H9 (cell line): ENCODE measurements around the gene ITGB6. TPM values are rescaled to one million over a fixed set of nuclear protein-coding genes. Genes with fewer than 3 reads are reported as not detected.

ENCODE experiments used
- DNase-seq: peaks from one replicate; pipeline ENCODE4 v3.0.0-alpha.2; 2017
- H2AFZ ChIP-seq: one replicate; pipeline ENCODE4 v1.6.1; 2013; ENCODE audit warnings: mild to moderate bottlenecking, low read length, control low read depth, moderate library complexity
- H2AK5ac ChIP-seq: 2 replicates; pipeline ENCODE4 v1.6.1; 2013; ENCODE audit warnings: low read length, control low read depth, mixed read lengths; ENCODE audit not compliant: insufficient read length
- H2BK120ac ChIP-seq: one replicate; pipeline ENCODE4 v1.6.1; 2013; ENCODE audit warnings: low read depth, mild to moderate bottlenecking, low read length, control low read depth, inconsistent platforms; ENCODE audit not compliant: poor library complexity, severe bottlenecking
- H2BK12ac ChIP-seq: 2 replicates; pipeline ENCODE4 v1.6.1; 2013; ENCODE audit warnings: low read length, control low read depth, mixed read lengths, low read depth; ENCODE audit not compliant: insufficient read length
- H2BK15ac ChIP-seq: 2 replicates; pipeline ENCODE4 v1.6.1; 2013; ENCODE audit warnings: low read depth, low read length, control low read depth
- H2BK20ac ChIP-seq: one replicate; pipeline ENCODE4 v1.6.1; 2013; ENCODE audit warnings: low read depth, mild to moderate bottlenecking, low read length, control low read depth, inconsistent platforms; ENCODE audit not compliant: poor library complexity, severe bottlenecking
- H2BK5ac ChIP-seq: 2 replicates; pipeline ENCODE4 v1.6.1; 2013; ENCODE audit warnings: low read length, control low read depth, mixed read lengths; ENCODE audit not compliant: insufficient read length
- H3K14ac ChIP-seq: 2 replicates; pipeline ENCODE4 v1.6.1; 2013; ENCODE audit warnings: low read length, control low read depth; ENCODE audit not compliant: insufficient read depth
- H3K18ac ChIP-seq: 2 replicates; pipeline ENCODE4 v1.6.1; 2013; ENCODE audit warnings: low read depth, mild to moderate bottlenecking, mixed read lengths, low read length, control low read depth; ENCODE audit not compliant: insufficient read length
- H3K23ac ChIP-seq: 2 replicates; pipeline ENCODE4 v1.6.1; 2013; ENCODE audit warnings: low read length, control low read depth, mixed read lengths, low read depth; ENCODE audit not compliant: insufficient read length
- H3K23me2 ChIP-seq: 2 replicates; pipeline ENCODE4 v1.6.1; 2013; ENCODE audit warnings: low read depth, mild to moderate bottlenecking, mixed read lengths, low read length, control low read depth; ENCODE audit not compliant: insufficient read length, poor library complexity, severe bottlenecking
- H3K27ac ChIP-seq: 2 replicates; pipeline ENCODE4 v1.5.1; 2013; ENCODE audit warnings: low read length, control low read depth, mixed read lengths, low read depth; ENCODE audit not compliant: insufficient read length
- H3K27me3 ChIP-seq: 2 replicates; pipeline ENCODE4 v1.6.1; 2013; ENCODE audit warnings: low read length, control low read depth, inconsistent platforms; ENCODE audit not compliant: insufficient read depth
- H3K4ac ChIP-seq: 2 replicates; pipeline ENCODE4 v1.6.1; 2013; ENCODE audit warnings: low read depth, mild to moderate bottlenecking, control low read depth, inconsistent platforms, low read length, moderate library complexity
- H3K4me1 ChIP-seq: 2 replicates; pipeline ENCODE4 v1.6.1; 2013; ENCODE audit warnings: low read length, control low read depth, inconsistent platforms; ENCODE audit not compliant: insufficient read depth
- H3K4me2 ChIP-seq: 2 replicates; pipeline ENCODE4 v1.6.1; 2013; ENCODE audit warnings: low read length, control low read depth, mixed read lengths; ENCODE audit not compliant: insufficient read length, insufficient read depth
- H3K56ac ChIP-seq: 2 replicates; pipeline ENCODE4 v1.6.1; 2013; ENCODE audit warnings: low read depth, mild to moderate bottlenecking, mixed read lengths, low read length, control low read depth; ENCODE audit not compliant: insufficient read length
- H3K79me1 ChIP-seq: 2 replicates; pipeline ENCODE4 v1.6.1; 2013; ENCODE audit warnings: low read depth, mild to moderate bottlenecking, moderate library complexity, low read length, control low read depth, inconsistent platforms; ENCODE audit not compliant: insufficient read depth, poor library complexity, severe bottlenecking
- H3K79me2 ChIP-seq: 2 replicates; pipeline ENCODE4 v1.6.1; 2013; ENCODE audit warnings: low read length, control low read depth, inconsistent platforms; ENCODE audit not compliant: insufficient read depth
- H3K9ac ChIP-seq: 2 replicates; pipeline ENCODE4 v1.6.1; 2013; ENCODE audit warnings: low read length, control low read depth, mixed read lengths; ENCODE audit not compliant: insufficient read length; ENCODE audit errors: extremely low read depth
- H3K9me3 ChIP-seq: one replicate; pipeline ENCODE4 v1.6.1; 2013; ENCODE audit warnings: low read depth, low read length, inconsistent platforms; ENCODE audit not compliant: control insufficient read depth
- H3T11ph ChIP-seq: one replicate; pipeline ENCODE4 v1.6.1; 2013; ENCODE audit warnings: mild to moderate bottlenecking, low read length, control low read depth, inconsistent platforms
- H4K20me1 ChIP-seq: one replicate; pipeline ENCODE4 v1.6.1; 2013; ENCODE audit not compliant: control insufficient read depth, insufficient read length, insufficient read depth
- H4K5ac ChIP-seq: 2 replicates; pipeline ENCODE4 v1.6.1; 2013; ENCODE audit warnings: low read depth, mild to moderate bottlenecking, mixed read lengths, low read length, control low read depth; ENCODE audit not compliant: insufficient read length
- H4K8ac ChIP-seq: replicated peaks from 2 replicates; pipeline ENCODE4 v1.6.1; 2013; ENCODE audit warnings: low read length, control low read depth, mixed read lengths, low read depth; ENCODE audit not compliant: insufficient read length
- H4K91ac ChIP-seq: 2 replicates; pipeline ENCODE4 v1.6.1; 2013; ENCODE audit warnings: low read depth, mild to moderate bottlenecking, moderate library complexity, mixed read lengths, low read length, control low read depth; ENCODE audit not compliant: insufficient read length
- H3K27ac Mint-ChIP-seq, 3 experiments: 2 replicates in 2 of 3; 3 replicates in 1 of 3; pipeline ENCODE4 v1.8.0; 2020 to 2021; ENCODE audit warnings: mixed read lengths in 3 of 3, mild to moderate bottlenecking in 1 of 3, moderate library complexity in 1 of 3
- H3K27me3 Mint-ChIP-seq: 2 replicates; pipeline ENCODE4 v1.8.0; 2021; ENCODE audit warnings: low read depth, mild to moderate bottlenecking, moderate library complexity, mixed read lengths
- H3K36me3 Mint-ChIP-seq, 3 experiments: 2 replicates in 2 of 3; 3 replicates in 1 of 3; pipeline ENCODE4 v1.8.0; 2020 to 2021; ENCODE audit warnings: low read depth in 3 of 3, mixed read lengths in 3 of 3; ENCODE audit not compliant: insufficient read depth in 1 of 3
- H3K4me1 Mint-ChIP-seq, 2 experiments: 2 replicates each; pipeline ENCODE4 v1.8.0; 2020; ENCODE audit warnings: mixed read lengths in 2 of 2
- H3K4me3 Mint-ChIP-seq, 2 experiments: 2 replicates in 1 of 2; 3 replicates in 1 of 2; pipeline ENCODE4 v1.8.0; 2020 to 2021; ENCODE audit warnings: mild to moderate bottlenecking in 2 of 2, mixed read lengths in 2 of 2, moderate library complexity in 1 of 2
- H3K9me3 Mint-ChIP-seq, 2 experiments: 2 replicates in 1 of 2; 3 replicates in 1 of 2; pipeline ENCODE4 v1.8.0; 2020; ENCODE audit warnings: mild to moderate bottlenecking in 2 of 2, mixed read lengths in 2 of 2, moderate library complexity in 1 of 2
- CTCF ChIP-seq: fragments of 200-600 bp; sonication (generic); conservative IDR thresholded peaks from 3 replicates; pipeline ENCODE4 v1.8.0; 2021; ENCODE audit warnings: antibody characterized with exemption, mild to moderate bottlenecking
- WGBS: extraction: QIAGEN DNeasy Blood & Tissue Kit; methylation state at CpG from one replicate; pipeline ENCODE4 v1.1.7; 2013; ENCODE audit warnings: missing lambda C conversion rate, low lambda C conversion rate, mixed read lengths; ENCODE audit not compliant: insufficient read length; ENCODE audit errors: extremely low coverage; 5-methylcytosine and 5-hydroxymethylcytosine counted together
- total RNA-seq: library from RNA; stranded (reverse); gene quantifications from 2 replicates; pipeline ENCODE4 v1.2.1, GENCODE V29; 2021

The ITGB6 gene
- total RNA-seq, 1 experiment from 2014 or later = not detected

GRCh38 chr2:160063879-160064612 lies 136.0 kb downstream of the ITGB6 start:
- H3K9me3 ChIP-seq = no peaks in the 10 kb centered on the region
- TF ChIP-seq CTCF = no peak
- WGBS = no CpG with 5 or more reads among the region's 4 CpGs
- H3K79me2 ChIP-seq = no peaks in the 10 kb centered on the region
- no peak overlapping the region for H3K23ac ChIP-seq
- H3K23me2 ChIP-seq = peaks cover 14% of the 10 kb centered on the region
- no peak for DNase-seq
- Mint-ChIP-seq H3K27ac (no peak overlapping the region), H3K36me3 (peaks cover 10 to 29% (median 18%) of the 10 kb centered on the region in 3 experiments), H3K9me3 (peaks cover 22% of the 10 kb centered on the region in 2 experiments), H3K4me3 (no peak overlapping the region), H3K27me3 (peaks cover 51% of the 10 kb centered on the region), H3K4me1 (peaks cover 9% of the 10 kb centered on the region in 2 experiments)
- H2BK5ac ChIP-seq = no peak overlapping the region
- H2AK5ac ChIP-seq = no peak overlapping the region
- no peak overlapping the region for H2BK20ac ChIP-seq
- no peak overlapping the region for H3K18ac ChIP-seq
- no peaks in the 10 kb centered on the region for H4K20me1 ChIP-seq
- H2BK120ac ChIP-seq = no peak overlapping the region
- no peaks in the 10 kb centered on the region; the same call in 1 of the 2 replicates for H3K27me3 ChIP-seq
- no peak overlapping the region for H3K4me2 ChIP-seq
- no peak overlapping the region for H4K5ac ChIP-seq
- no peak overlapping the region for H3K27ac ChIP-seq
- H2BK12ac ChIP-seq = no peak overlapping the region
- no peaks in the 10 kb centered on the region; the same call in 1 of the 2 replicates for H3K4me1 ChIP-seq
- no peak overlapping the region for H3K14ac ChIP-seq
- H2BK15ac ChIP-seq = no peak overlapping the region
- H3T11ph ChIP-seq = no peak overlapping the region
- no peak overlapping the region for H2AFZ ChIP-seq
- no peaks in the 10 kb centered on the region for H3K79me1 ChIP-seq
- H4K91ac ChIP-seq = no peak overlapping the region
- H3K9ac ChIP-seq = no peak overlapping the region
- H3K56ac ChIP-seq = no peak overlapping the region
- no peak overlapping the region for H3K4ac ChIP-seq
- no peak overlapping the region for H4K8ac ChIP-seq
